K562 (cell line): ENCODE data around the gene C22orf39. TPM values are rescaled to one million over a fixed set of nuclear protein-coding genes. Genes with fewer than 3 reads are reported as not detected.
A peak's percentile ranks its signal among the peaks of the same experiment; 100 is the strongest.

Experiments
- BMI1 ChIP-seq: fragments of 150-350 bp; IDR thresholded peaks from 2 replicates; pipeline ENCODE4 v1.6.1; 2014; ENCODE audit warnings: low read length
- CHAMP1 ChIP-seq: fragments of 450-650 bp; IDR thresholded peaks from 2 replicates; pipeline ENCODE4 v1.6.1; 2016; ENCODE audit warnings: mild to moderate bottlenecking
- E4F1 ChIP-seq: fragments of 250-450 bp; sonication (Bioruptor Pico); IDR thresholded peaks from 2 replicates; pipeline ENCODE4 v1.5.0; 2021; ENCODE audit warnings: mild to moderate bottlenecking, borderline replicate concordance
- GATA2 ChIP-seq: sonication (generic); formaldehyde crosslinking; IDR thresholded peaks from 2 replicates; pipeline ENCODE4 v1.4.0; 2020; ENCODE audit warnings: mild to moderate bottlenecking, missing genetic modification reagents
- KDM1A ChIP-seq, 2 experiments: fragments of 450-650 bp; IDR thresholded peaks; 2 replicates each; pipeline ENCODE4 v1.6.1; 2016; ENCODE audit warnings: mild to moderate bottlenecking in 2 of 2
- PHTF2 ChIP-seq: fragments of 250-450 bp; sonication (Bioruptor Pico); IDR thresholded peaks from 2 replicates; pipeline ENCODE4 v1.5.0; 2021; ENCODE audit warnings: mild to moderate bottlenecking
- RBM22 ChIP-seq: fragments of 200-400 bp; formaldehyde crosslinking; IDR thresholded peaks from 2 replicates; pipeline ENCODE4 v1.6.1; 2018; ENCODE audit warnings: low read length, low read depth; ENCODE audit not compliant: poor library complexity, severe bottlenecking
- SETDB1 ChIP-seq: IDR thresholded peaks from one replicate; pipeline ENCODE4 v1.6.1; 2012; ENCODE audit warnings: low read length, control low read depth, inconsistent platforms
- THAP7 ChIP-seq: fragments of 250-450 bp; sonication (Bioruptor Pico); IDR thresholded peaks from 2 replicates; pipeline ENCODE4 v1.5.0; 2021
- VEZF1 ChIP-seq: fragments of 200-800 bp; sonication (Bioruptor generic); IDR thresholded peaks from 2 replicates; pipeline ENCODE4 v1.6.1; 2017; ENCODE audit warnings: missing genetic modification characterization, missing compliant biosample characterization
- ZNF318 ChIP-seq, 2 experiments: fragments of 450-650 bp; IDR thresholded peaks; 2 replicates each; pipeline ENCODE4 v1.6.1; 2016; ENCODE audit warnings: mild to moderate bottlenecking in 2 of 2, borderline replicate concordance in 1 of 2, low read depth in 1 of 2, moderate library complexity in 1 of 2
- ZNF830 ChIP-seq: fragments of 250-450 bp; sonication (Bioruptor Pico); IDR thresholded peaks from 2 replicates; pipeline ENCODE4 v1.5.0; 2021; ENCODE audit warnings: mild to moderate bottlenecking
- polyA plus RNA-seq, 8 experiments: library from polyadenylated mRNA; depleted of rRNA in 4 of 8; stranded (reverse) in 5 of 8; unstranded in 3 of 8; fragments of >200 nt; fragmentation: Nextera tagmentation in 2 of 8; fragmentation: Illumina TruSeq in 1 of 8; extraction: Ambion mirVana in 2 of 8; extraction: Trizol in 1 of 8; gene quantifications; 2 replicates each; pipeline versions ENCODE4 v1.2.1 to v1.2.3, GENCODE V29; 2011 to 2014; ENCODE audit warnings: inconsistent platforms in 1 of 8, missing spikeins in 1 of 8
- total RNA-seq, 7 experiments: library from RNA; depleted of rRNA in 6 of 7; stranded (reverse); fragments of >200 nt in 6 of 7; fragmentation: Illumina TruSeq in 2 of 7; extraction: Trizol in 2 of 7; gene quantifications; 2 replicates each; pipeline versions ENCODE4 v1.2.1 to v1.2.3, GENCODE V29; 2011 to 2021; ENCODE audit warnings: low replicate concordance in 1 of 7

Gene C22orf39
- total and polyA plus RNA-seq, 9 of the 15 experiments (the other 6 are each of a cell fraction or from before 2014, with no cell fraction given): 20.4 to 139 (median 66.8) TPM

GRCh38 chr22:19478901-19479354, 31.4 kb upstream of the C22orf39 start, which contains the start of gene UFD1 (continued):
- no peak for TF ChIP-seq ZNF318 (IDR thresholded peaks at IDR 0.05; ENCODE audit: borderline replicate concordance in 1 of 2, low read depth in 1 of 2)
- no peak for TF ChIP-seq VEZF1
- no peak for TF ChIP-seq CHAMP1
- TF ChIP-seq THAP7 (CRISPR knock-in tag): no peak
- peak; percentile 95 for TF ChIP-seq RBM22
- TF ChIP-seq PHTF2 (CRISPR knock-in tag): no peak
- TF ChIP-seq ZNF830: no peak
- no peak for TF ChIP-seq E4F1 (CRISPR knock-in tag)
- TF ChIP-seq SETDB1: no peak
- no peak for TF ChIP-seq KDM1A (IDR thresholded peaks at IDR 0.05)
- no peak for TF ChIP-seq GATA2 (CRISPR knock-in tag)
- TF ChIP-seq BMI1: no peak
